GM03348 (cell line): Measurements from ENCODE around the gene GLT6D1.
"Not testable (repeated sequence)": the region's sequence is repeated elsewhere in the genome, so short reads cannot be mapped to it uniquely, and the experiment has no call there.

Experiments
- DNase-seq: peaks from one replicate; pipeline ENCODE4 v3.0.0; 2012; ENCODE audit warnings: low spot score

GLT6D1 gene, protein sequence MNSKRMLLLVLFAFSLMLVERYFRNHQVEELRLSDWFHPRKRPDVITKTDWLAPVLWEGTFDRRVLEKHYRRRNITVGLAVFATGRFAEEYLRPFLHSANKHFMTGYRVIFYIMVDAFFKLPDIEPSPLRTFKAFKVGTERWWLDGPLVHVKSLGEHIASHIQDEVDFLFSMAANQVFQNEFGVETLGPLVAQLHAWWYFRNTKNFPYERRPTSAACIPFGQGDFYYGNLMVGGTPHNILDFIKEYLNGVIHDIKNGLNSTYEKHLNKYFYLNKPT

DNA sequence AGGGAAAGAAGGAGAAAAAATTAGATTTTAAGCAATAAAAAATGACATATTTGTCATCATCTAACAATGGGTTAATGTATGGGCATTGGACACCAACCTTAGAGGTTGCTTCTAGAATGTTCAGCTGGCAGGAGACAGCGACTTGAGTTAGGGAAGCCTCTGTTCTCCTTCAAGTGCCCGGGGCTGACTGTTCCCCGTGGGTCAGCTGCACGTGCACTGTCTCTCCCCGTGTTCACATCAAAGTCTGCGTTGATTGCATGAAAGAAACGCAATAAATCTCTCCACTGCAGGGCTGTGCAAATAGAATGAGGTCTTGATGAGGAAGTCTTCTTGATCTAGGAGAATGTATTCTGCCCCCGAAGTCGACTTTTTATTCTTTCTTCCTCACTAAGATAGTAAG lies at the start of gene GLT6D1:
GLT6D1 (minus strand) TSS at position 345 of the 400 bp plus-strand sequence. CDS start 353 bp downstream, outside the sequence.
- DNase-seq: no peak

DNA sequence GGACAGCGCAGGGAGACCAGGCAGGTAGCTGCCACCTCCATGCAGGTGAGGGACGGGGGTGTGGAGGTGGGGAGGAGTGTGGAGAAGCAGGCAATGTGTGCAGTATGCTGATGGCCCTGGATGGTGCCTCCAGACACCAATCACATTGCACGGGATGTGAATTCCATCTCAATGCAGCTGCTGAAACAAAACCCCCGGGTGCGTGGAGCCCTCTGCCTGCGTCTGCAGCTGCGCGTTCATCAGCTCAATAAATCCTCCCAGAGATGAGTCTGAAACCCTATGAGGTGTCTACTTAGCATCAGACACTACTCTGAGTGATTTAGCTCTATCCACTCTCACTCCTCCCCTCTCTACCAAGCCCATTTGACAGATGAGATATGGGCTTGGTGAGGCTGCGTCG lies 49.7 kb upstream of the GLT6D1 start:
- no peak for DNase-seq

DNA sequence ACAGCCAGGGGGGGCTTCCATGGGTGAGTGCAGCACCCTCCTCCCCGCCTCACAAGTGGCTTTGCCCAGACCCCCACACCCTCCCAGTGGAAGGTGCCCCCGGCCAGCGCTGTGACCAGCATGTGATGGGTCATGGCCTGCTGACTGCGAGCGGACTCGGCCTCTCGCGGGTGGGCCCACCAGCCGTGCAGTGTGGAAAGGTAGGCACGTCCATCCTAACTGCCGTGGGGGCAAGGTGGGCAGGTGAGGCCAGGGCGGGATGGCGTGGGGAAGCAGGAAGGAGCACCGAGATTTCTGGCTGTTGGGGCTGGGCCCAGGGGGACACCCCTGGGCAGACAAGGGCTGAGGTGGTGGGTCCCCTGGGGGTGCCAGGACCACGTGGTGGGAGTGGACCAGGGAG lies 47.9 kb upstream of the GLT6D1 start:
- no peak for DNase-seq

DNA sequence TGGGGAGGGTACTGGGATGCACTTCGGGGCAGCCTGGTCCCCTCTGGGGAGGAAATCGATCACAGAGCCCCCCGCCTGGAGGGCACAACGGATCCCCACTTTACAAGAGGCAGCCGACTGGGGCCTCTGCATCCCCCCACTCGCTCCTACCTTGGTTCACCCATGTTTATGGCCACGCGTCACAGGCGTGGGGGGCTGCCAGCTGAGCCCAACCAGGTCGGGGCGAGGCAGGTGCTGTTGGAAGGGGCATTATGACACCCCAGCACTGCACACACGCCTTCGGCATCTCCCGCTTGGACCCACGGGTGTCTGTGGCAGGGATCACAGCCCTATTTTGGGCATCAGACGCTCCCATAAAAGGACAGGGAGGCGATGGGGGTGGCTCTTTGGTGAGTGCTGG lies 45.4 kb upstream of the GLT6D1 start:
- DNase-seq: no peak

DNA sequence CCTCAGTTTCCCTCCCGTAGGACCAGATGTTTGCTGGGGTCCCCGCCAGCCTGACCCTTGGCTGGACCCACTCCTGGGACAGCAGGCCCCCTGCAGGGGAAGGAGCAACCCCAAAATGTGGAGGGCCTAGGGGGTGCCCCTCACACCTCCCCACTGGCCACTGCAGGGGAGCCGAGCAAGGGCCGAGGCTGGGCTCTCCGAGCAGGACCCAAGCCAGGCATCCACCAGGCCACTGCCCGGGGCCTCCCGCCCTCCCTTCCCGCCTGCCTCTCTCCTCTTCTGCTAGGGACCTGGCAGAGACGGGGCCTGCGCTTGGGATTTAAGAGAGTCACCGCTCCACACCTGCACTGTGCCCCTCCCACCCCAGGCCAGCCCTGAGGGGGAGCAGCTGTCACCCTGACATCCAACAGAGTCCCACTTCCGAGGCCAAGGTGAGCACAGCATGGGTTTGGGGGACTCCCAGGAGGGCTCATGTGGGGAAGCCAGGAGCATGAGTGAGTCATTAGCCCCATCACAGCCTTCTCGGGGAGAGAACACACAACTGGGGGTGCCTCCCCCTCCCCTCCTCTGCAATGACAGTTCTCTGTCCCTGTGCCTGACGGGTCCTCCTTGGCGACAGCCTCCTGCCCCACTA lies 44.2 kb upstream of the GLT6D1 start:
- no peak for DNase-seq

DNA sequence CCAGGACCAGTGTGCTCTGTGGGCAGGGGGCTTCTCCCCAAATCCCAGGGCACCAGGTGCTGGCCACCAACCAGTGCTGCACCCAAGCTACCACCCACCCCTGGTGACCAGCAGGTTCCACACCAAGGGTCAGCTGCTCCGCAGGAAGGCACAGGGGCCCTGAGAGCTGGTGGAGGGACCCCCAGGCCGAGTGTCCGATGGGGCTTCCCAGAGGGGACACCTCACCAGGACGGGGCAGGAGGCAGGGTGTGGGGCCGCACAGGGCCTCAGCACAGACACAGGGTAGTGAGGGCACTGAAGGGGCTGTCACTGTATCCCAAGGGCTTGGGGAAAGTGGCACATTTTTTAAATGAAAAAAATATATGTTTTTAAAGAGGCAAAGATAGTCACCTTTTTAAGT lies 41.8 kb upstream of the GLT6D1 start:
- DNase-seq: no peak

DNA sequence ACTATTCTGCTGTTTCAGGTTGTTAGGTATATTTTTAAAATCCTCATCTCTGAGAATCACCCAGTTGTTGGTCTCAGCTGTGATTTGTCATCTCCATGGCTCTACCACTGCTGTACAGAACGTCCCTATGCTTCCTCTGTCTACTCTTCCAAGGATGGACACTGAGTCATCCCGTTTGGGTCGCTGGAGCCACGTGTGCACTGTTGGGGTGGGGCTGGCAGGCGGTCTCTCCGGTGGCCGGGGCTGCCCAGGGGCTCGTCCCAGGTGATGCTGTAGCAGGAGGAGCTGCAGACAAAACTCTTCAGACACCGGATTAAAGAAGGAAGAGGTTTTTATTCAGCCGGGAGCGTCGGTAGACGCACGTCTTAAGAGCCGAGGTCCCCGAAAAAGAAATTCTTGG lies 40.7 kb upstream of the GLT6D1 start:
- no peak for DNase-seq

DNA sequence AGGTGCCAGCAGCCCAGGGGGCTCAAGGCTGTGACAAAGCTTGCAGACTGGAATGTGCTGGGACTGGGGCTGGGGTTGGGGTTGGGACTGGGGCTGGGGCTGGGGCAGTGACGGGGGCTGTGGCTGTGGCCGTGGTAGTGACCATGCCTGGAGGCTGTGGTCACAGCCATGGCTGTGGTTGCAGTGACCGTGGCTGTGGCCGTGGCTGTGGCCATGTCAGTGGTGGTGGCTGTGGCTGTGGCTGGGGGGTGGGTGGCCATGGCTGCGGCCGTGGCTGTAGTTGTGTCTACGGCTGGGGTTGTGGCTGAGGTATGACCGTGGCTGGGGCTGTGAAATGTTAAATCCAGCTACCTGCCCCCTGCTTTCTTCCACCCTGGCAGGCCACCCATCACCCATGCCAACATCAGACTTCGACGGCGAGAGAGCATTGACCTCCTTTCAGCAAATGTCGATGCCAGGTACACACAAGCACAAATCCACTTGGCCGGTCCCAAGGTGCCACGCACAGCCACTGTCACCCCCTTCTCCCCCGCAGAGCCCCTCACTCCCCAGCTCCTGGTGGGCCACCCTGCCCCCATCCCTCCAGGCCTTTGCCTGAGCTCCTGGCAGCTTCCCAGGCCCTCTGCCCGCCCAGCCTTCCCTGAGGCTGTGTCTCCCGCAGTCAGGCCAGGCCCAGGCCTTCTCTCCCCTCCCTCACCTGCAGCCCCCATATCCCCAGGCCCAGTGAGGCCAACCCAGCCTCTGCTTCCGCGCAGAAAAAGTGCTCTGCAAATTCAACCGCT lies 39.1 kb upstream of the GLT6D1 start:
- DNase-seq: no peak

DNA sequence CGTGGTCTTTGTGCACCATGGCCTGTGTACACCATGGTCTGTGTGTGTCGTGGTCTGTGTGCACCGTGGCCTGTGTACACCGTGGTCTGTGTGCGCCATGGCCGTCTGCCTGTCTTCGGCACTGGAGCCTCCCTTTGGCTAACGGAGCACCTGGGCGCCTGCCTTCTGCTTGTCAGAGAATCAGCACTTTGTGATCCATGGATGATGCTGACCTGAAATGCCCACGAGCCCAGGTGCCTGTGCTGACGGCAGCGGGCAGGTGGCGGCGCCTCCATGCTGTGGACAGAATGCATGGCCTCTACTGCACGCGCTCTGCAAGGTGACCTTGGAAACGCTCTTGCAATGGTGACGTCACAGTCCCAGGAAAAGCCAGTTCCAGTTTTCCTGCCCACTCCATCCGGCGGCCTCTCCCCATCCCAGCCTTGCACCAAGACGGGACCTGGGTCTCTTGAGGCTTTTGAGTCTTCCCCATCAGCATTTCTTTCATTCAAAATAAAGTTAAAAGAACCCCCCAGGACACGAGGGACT lies 38.4 kb upstream of the GLT6D1 start:
- no peak for DNase-seq

DNA sequence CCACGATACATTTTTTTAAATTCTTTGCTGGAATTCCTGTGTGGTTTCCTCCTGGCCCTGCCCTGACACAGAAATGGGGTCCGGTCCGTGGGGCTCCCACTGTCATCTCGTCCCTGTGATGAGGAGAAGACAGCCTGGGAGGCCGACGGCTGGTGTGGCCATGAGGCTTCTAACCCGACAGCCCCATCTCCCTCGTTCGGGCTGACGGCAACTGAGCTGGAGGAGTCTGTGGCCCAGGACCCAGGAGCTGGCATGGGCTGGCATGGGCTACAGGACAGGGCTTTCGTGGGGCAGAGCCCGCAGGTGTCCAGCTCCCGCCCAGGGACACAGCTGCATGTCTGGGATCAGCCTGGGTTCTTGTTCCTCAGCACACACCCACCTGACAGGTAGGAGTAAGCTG lies 37.6 kb upstream of the GLT6D1 start:
- DNase-seq: no peak

DNA sequence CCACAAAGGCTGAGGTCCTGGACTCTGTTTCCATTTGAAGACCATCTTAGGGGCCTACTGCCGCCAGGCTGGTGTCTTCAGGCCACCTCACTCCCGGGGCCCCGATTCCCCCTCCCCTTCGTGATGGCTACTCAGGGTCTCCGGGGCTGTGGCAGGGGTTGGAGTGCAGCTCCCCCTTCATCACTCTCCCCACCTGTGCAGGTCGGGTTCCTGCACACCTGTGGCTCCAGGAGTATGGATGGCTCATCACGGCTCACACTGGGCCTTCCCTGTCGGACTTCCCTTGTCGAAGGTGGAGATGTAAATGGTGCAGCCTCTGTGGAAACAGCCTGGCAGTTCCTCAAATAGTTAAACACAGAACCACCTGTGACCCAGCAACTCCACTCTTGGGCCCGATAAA lies 35.6 kb upstream of the GLT6D1 start:
- no peak for DNase-seq

DNA sequence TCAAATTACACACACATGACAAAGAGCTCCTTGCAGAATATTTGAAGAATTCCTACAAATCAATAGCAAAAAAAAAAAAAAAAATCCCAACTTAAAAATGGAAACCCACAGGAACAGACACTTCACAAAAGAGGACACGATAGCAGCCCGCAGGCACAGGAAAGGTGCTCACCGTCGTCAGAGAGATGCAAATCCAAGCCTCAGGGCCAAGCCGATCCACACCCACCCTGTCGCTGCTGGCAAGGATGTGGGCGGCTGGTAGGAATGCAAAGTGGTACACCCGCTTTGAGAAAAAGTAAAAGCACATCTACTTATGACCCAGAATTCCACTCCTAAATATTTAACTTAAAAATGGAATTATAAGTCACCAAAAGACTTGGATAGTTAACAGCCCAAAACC lies 34.6 kb upstream of the GLT6D1 start:
- DNase-seq: no peak

DNA sequence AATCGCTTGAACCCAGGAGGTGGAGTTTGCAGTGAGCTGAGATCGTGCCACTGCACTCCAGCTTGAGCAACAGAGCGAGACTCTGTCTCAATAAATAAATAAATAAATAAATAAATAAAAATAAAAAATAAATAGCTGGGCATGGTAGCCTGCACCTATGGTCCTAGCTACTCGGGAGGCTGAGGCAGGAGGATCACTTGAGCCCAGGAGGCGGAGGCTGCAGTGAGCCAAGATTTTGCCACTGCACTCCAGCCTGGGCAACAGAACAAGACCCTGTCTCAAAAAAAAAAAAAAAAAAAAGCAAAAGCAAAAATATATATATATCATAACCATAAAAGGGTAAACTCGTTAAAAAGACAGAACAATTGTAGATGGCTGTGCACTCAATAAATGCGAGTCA lies 33.4 kb upstream of the GLT6D1 start:
- not testable (repeated sequence) for DNase-seq

DNA sequence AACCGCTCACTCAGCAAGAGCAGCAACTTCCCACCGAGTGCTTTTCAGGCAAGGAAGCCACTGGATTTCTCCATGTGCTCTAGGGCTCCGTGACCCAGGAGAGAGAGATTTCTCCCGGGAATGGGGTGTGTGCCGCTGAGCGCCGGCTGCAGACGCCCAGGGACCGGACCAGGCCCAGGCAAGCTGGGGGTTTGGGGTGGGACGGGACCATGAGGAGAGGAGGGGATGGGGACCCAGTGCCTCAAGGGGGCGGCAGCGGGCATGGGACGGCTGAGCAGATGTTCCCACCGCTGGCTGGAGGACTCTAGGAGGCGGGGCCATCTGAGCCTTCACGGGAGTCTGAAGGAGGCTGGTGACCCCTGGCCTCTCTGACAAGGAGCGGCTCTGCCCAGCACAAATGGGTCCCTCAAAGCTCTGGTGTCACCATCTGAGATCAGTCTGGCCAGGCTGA lies 32.3 kb upstream of the GLT6D1 start:
- no peak for DNase-seq

DNA sequence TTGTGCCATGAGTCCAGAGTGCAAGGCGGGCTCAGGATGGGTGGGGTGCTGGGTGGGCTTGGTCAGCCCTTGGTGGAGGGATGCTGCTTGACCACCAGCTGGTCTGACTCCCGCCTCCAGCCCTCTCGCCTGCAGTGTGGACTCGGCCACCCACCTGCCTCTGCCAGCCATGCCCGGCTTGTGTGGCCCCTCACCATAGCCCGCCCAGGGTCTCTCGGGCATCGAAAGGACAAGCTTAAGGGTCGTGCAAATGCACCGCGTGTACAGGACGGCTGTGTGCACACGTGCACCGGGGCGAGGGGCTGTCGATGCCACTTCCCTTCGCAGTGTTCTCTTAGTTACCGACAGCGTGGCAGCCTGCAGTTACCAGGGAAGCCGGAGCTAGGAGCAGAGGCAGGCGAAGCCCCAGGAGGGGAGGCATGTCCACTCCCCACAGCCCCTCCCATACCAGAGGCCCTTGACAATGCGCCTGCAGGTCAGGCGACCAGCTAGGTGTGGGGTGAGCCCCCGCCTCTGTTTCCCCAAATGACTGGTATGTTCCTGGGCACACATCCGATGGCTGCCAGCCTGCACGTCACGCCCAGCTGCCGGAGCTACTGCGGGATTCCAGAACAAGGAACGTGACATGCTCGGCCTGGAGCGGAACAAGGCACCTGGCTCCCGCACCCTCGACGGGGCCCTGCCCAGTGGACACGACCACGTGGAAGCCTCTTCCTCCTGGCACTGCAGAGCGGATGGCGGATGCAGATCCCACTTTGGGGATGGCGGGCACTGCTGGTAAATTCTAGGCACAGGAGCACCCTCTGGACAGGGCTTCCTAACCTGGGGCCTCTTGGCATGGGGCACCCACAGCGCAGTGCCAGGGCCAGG lies 31.6 kb upstream of the GLT6D1 start:
- no peak for DNase-seq

DNA sequence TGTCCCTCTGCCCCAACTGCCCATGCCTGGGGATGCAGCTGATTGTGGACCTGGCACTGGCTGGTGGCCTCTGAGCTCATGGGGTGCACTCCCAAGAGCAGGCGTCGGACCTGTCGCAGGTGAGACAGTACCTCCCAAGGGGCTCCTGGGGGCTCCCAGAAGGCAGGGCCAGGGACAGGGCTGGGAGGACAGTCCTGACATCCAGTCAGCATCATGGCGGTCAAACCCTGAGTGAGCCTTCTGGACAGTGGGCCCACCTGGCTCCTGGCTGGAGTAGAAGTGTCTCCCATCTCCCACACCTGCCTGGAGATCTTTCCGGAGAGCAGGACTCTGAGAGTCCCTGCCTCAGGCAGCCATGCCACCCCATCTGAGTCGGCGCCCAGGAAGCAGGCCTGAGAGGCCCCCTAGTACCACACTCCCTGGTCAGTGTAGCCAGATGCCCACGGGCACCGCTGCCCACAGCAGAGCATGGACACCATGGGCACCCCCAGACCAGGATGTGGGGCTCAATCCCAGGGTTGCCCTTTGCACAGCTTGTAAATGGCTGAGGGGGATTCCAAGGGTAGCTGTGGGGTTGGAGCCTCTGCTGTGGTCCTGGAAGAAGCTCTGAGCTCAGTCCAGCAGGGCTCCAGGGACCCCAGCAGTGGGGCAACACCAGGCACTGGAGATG lies 30.4 kb upstream of the GLT6D1 start:
- no peak for DNase-seq

DNA sequence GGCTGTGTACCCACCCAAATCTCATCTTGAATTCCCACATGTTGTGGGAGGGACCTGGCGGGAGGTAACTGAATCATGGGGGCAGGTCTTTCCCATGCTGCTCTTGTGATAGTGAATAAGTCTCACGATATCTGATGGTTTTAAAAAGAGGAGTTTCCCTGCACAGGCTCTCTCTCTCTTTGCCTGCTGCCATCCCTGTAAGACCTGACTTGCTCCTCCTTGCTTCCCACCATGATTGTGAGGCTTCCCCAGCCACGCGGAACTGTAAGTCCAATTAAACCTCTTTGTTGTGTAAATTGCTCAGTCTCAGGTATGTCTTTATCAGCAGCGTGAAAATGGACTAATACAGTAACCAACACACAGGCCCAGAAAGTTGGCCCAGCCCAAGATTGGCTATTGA lies 29.7 kb upstream of the GLT6D1 start:
- not testable (repeated sequence) for DNase-seq

DNA sequence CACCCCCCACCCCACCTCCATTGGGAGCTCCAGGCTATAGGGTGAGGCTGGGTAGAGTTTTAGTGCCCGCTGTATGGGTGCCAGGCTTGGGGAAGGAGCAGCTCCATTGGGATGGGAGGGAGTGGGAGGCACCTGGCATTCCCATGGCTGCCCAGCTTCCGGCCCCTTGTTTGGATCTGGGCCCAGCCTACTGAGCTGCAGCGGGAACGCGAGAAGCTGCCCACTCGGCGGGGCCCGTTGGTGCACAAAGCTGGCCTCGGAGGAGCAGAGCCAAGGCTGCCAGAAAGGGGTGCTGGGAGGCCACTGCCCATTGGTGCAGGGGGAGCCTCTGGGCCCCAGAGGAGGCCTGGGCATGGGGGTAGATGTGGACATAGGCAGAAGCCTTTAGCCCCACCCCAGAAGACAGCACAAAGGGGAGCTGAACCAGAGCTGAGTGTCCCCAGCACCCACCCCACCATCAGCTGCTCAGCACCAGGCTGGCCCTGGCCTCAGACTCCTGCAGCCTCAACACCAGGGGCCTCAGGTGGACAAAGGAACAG lies 28.2 kb upstream of the GLT6D1 start:
- DNase-seq: no peak

DNA sequence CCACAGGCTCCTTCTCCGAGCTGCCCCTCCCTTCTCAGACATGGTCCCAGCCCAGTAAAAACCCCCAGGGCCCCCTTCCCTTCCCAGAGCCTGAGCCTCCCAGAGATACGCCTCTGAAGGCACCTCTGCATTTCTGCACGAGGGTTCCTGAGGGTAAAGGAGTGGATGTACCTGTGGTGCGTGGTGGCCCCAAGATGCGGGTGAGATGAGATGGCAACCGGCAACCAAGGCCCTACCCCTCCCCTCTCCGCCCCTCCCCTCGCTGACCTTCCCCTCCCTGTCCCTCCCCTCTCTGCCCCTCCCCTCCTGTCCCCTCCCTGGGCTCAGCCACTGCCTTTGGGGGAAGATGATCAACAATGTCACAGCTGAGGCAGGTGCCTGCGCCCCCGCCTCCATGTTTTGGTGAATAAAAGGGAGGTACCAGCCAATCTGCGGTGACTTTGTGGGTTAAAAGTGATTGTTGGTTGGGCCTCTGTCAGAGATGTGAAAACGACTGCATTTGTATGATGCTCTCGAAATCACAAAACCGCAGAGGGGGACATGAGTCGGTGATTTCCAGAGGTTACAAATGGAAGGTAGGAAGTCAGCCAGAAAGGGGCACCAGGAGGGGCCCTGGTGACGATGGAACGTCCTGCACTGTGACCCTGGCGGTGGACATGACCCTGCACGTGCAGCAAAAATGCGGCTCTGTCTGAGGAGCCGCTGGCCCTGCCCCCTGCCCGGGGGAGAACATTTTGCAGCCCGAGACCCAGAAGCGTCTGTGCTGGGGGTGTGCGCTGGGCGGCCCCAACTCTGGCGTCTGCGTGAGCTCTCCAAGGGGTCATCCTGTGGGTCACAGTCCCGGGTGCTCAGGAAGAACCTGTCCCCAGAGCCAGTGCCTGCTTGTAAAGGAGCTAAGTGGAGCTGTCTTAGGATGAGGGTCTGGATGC lies 27.5 kb upstream of the GLT6D1 start:
- DNase-seq: no peak

DNA sequence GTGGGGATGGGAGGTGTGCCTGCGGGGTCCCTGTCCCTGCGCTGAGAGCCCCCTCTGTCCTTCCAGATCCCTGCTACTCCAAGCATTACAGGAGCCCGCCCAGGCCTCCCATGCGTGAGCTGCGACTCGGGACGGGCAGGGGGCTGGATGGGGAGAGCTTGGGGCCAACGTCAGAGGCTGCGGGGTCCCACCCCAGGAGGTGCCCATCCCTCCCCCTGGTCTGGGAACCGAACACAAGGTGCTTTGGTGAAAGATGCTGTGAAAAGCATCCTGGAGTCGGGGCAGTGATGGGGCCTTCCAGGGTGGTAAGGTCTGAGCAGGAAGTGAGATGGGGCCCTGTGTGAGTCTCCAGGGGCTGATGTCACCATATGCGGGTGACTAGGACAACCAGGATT lies 26.5 kb upstream of the GLT6D1 start:
- DNase-seq: no peak
